Measurements from ENCODE around the gene EIF4E1B. TPM values are rescaled to one million over a fixed set of nuclear protein-coding genes. Genes with fewer than 3 reads are reported as not detected.

Gene EIF4E1B
- total RNA-seq, 1 donor from 2014 or later: not detected

- no peak for DNase-seq (ENCODE audit: low read depth, low spot score)
Observed at GRCh38 chr5:176687247-176687646, 56.8 kb downstream of the EIF4E1B start.

- no peak for DNase-seq (ENCODE audit: low read depth, low spot score)
Observed at GRCh38 chr5:176687881-176688280, 57.4 kb downstream of the EIF4E1B start.

GRCh38 chr5:176690911-176691310 lies 60.4 kb downstream of the EIF4E1B start:
- DNase-seq (ENCODE audit: low read depth, low spot score): no peak

GRCh38 chr5:176691524-176691923 lies 61.0 kb downstream of the EIF4E1B start:
- no peak for DNase-seq (ENCODE audit: low read depth, low spot score)

- no peak for DNase-seq (ENCODE audit: low read depth, low spot score)
Observed at GRCh38 chr5:176692326-176692725, 61.9 kb downstream of the EIF4E1B start.

- no peak for DNase-seq (ENCODE audit: low read depth, low spot score)
Observed at GRCh38 chr5:176692839-176693476, 62.5 kb downstream of the EIF4E1B start.

- DNase-seq (ENCODE audit: low read depth, low spot score): no peak
Observed at GRCh38 chr5:176693477-176693851, 63.0 kb downstream of the EIF4E1B start.

- DNase-seq (ENCODE audit: low read depth, low spot score): no peak
Observed at GRCh38 chr5:176694146-176694545, 63.7 kb downstream of the EIF4E1B start.

- no peak for DNase-seq (ENCODE audit: low read depth, low spot score)
Observed at GRCh38 chr5:176694631-176695030, 64.2 kb downstream of the EIF4E1B start.

GRCh38 chr5:176695073-176695472 lies 64.6 kb downstream of the EIF4E1B start:
- DNase-seq (ENCODE audit: low read depth, low spot score): no peak

Other genes with a start within 250 kb of the EIF4E1B start
- 21.7 and 29.3 TPM in 2 replicates for gene NOP16, start 242.1 kb upstream of the EIF4E1B start, total RNA-seq
- 42.7 and 43.5 TPM in 2 replicates for gene HIGD2A, start 241.9 kb upstream of the EIF4E1B start, total RNA-seq
- 135 and 136 TPM in 2 replicates for gene CLTB, start 214.1 kb upstream of the EIF4E1B start, total RNA-seq
- gene FAF2, start 182.3 kb upstream of the EIF4E1B start, total RNA-seq: 37.9 and 47.1 TPM in 2 replicates
- gene RNF44, start 93.3 kb upstream of the EIF4E1B start, total RNA-seq: 3.2 and 3.5 TPM in 2 replicates
- gene CDHR2, start 81.3 kb upstream of the EIF4E1B start, total RNA-seq: not detected in 2 replicates
- 6.0 and 7.5 TPM in 2 replicates for gene GPRIN1, start 20.5 kb upstream of the EIF4E1B start, total RNA-seq
- gene SNCB, start 141 bp upstream of the EIF4E1B start, total RNA-seq: 0.07 TPM in 1 of 2 replicates, not detected in the other
- 51.3 and 53.8 TPM in 2 replicates for gene TSPAN17, start 16.8 kb downstream of the EIF4E1B start, total RNA-seq
- 0.42 and 1.6 TPM in 2 replicates for gene UNC5A, start 179.9 kb downstream of the EIF4E1B start, total RNA-seq

Measured in pulmonary artery endothelial cell (primary cell).